Prostate gland (tissue), 2 donors: ENCODE measurements around the gene CD302.

Experiments used
- POLR2A ChIP-seq: fragments of 450-650 bp; IDR thresholded peaks from one replicate; pipeline ENCODE4 v1.6.1; 2016; ENCODE audit warnings: antibody characterized with exemption, mild to moderate bottlenecking
- POLR2AphosphoS5 ChIP-seq: sonication (generic); formaldehyde crosslinking; IDR thresholded peaks from one replicate; pipeline ENCODE4 v1.6.1; 2017; ENCODE audit warnings: antibody characterized with exemption
- TF ChIP-seq, protein P1 (sequence below), 4 experiments: fragments of 200-600 bp in 2 of 4; fragments of 450-650 bp in 2 of 4; sonication (generic) in 2 of 4; IDR thresholded peaks; 1 replicate in 3 of 4; 2 replicates in 1 of 4; pipeline ENCODE4 v1.5.1; 2016 to 2019; ENCODE audit warnings: antibody characterized with exemption in 4 of 4, mild to moderate bottlenecking in 2 of 4, moderate library complexity in 2 of 4

DNA sequence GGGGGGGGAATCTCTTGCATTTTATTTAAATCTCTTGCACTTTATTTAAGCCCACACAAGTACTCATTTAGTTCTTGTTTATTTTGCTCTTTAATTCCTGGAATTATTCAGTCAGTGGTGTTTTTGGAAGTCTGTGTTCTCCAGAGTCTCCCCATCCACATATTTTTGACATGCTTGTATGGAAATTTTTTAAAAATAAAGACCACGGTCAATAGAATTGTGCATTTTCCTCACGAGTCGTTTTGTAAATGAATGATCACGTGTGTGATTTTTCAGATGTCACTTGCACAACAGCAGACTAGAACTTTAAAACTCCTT, 824 bp downstream of the CD302 start:
- TF ChIP-seq, protein P1, sequence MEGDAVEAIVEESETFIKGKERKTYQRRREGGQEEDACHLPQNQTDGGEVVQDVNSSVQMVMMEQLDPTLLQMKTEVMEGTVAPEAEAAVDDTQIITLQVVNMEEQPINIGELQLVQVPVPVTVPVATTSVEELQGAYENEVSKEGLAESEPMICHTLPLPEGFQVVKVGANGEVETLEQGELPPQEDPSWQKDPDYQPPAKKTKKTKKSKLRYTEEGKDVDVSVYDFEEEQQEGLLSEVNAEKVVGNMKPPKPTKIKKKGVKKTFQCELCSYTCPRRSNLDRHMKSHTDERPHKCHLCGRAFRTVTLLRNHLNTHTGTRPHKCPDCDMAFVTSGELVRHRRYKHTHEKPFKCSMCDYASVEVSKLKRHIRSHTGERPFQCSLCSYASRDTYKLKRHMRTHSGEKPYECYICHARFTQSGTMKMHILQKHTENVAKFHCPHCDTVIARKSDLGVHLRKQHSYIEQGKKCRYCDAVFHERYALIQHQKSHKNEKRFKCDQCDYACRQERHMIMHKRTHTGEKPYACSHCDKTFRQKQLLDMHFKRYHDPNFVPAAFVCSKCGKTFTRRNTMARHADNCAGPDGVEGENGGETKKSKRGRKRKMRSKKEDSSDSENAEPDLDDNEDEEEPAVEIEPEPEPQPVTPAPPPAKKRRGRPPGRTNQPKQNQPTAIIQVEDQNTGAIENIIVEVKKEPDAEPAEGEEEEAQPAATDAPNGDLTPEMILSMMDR (IDR thresholded peaks at IDR 0.05): no peak
- no peak for TF ChIP-seq POLR2A
- TF ChIP-seq POLR2AphosphoS5: no peak
